Left lung (tissue), 10 donors: ENCODE results near the gene ARSG. TPM values are rescaled to one million over a fixed set of nuclear protein-coding genes. Genes with fewer than 3 reads are reported as not detected.
"Not testable (repeated sequence)": the region's sequence is repeated elsewhere in the genome, so short reads cannot be mapped to it uniquely, and the experiment has no call there.

Experiments
- ATAC-seq: fragments of 200-7000 bp; cut with Tn5 transposase; one replicate; pipeline ENCODE4 v1.9.1; 2020; ENCODE audit warnings: moderate library complexity
- DNase-seq, 4 donors: peaks; one replicate each; pipeline ENCODE4 v3.0.0-alpha.2; 2013 to 2020
- H3K27ac ChIP-seq, 2 donors: fragments of 200-600 bp; sonication (generic) in 1 of 2; one replicate each; pipeline versions ENCODE4 v1.5.0 to v1.8.0; 2020 to 2021
- H3K27me3 ChIP-seq, 2 donors: fragments of 200-600 bp; sonication (generic) in 1 of 2; one replicate each; pipeline versions ENCODE4 v1.5.0 to v1.8.0; 2020 to 2021
- H3K36me3 ChIP-seq, 2 donors: fragments of 200-600 bp; sonication (generic) in 1 of 2; one replicate each; pipeline versions ENCODE4 v1.5.0 to v1.8.0; 2020 to 2021
- H3K4me1 ChIP-seq, 2 donors: fragments of 200-600 bp; one replicate each; pipeline ENCODE4 v1.8.0; 2021
- H3K4me3 ChIP-seq, 2 donors: fragments of 200-600 bp; sonication (generic) in 1 of 2; one replicate each; pipeline versions ENCODE4 v1.5.0 to v1.8.0; 2020 to 2021; ENCODE audit warnings: mild to moderate bottlenecking in 1 of 2
- H3K9me3 ChIP-seq, 2 donors: fragments of 200-600 bp; sonication (generic) in 1 of 2; one replicate each; pipeline versions ENCODE4 v1.5.0 to v1.8.0; 2020 to 2021
- CTCF ChIP-seq, 2 donors: fragments of 200-600 bp; sonication (generic) in 1 of 2; IDR thresholded peaks; one replicate each; pipeline versions ENCODE4 v1.5.0 to v1.8.0; 2021; ENCODE audit warnings: antibody characterized with exemption in 2 of 2
- intact Hi-C, 2 donors: fragments of 100-400 bp; cut with DNase I; formaldehyde crosslinking; loops; one replicate each; pipeline versions ENCODE4 v1.11.2 to v1.14.2; 2022
- polyA plus RNA-seq, 6 donors: library from polyadenylated mRNA; unstranded; fragments of 120-200 nt; gene quantifications; one replicate each; pipeline ENCODE4 v1.2.1, GENCODE V29; 2013; ENCODE audit not compliant: insufficient read length in 6 of 6
- total RNA-seq, 2 donors: library from RNA; stranded (reverse); fragmentation: NEBNext Ultra II Directional; extraction: Animal tissue kit (Norgen Biotek cat#: 25700); gene quantifications; one replicate each; pipeline ENCODE4 v1.2.1, GENCODE V29; 2021
- donor health status: DM: no; HTN: yes; CAD: no.
- donor health status: DM: no; HTN: no; CAD: no.

The ARSG gene
- total and polyA plus RNA-seq, 8 donors: 3.4 to 10.0 (median 4.5) TPM

GRCh38 chr17:68403122-68403521 is 111.8 kb downstream of the ARSG start:
- intact Hi-C loops: loop anchor here in 1 of 2 donors (10.0 kb wide), 1 partner anchor 128 kb away; no protein-coding TSS in a partner anchor
- no peak for ATAC-seq
- no peak overlapping the region for H3K27ac ChIP-seq

GRCh38 chr17:68403837-68404236 is 112.5 kb downstream of the ARSG start:
- H3K36me3 ChIP-seq, DNase-seq, H3K27ac ChIP-seq, H3K27me3 ChIP-seq, H3K4me3 ChIP-seq, ATAC-seq: not testable (repeated sequence)
- H3K9me3 ChIP-seq: peaks cover 0 to 26% of the 10 kb centered on the region in 2 donors
- peaks cover 0 to 13% of the 10 kb centered on the region in 2 donors for H3K4me1 ChIP-seq
- intact Hi-C loops: loop anchor here in 1 of 2 donors (10.0 kb wide), 1 partner anchor 129 kb away; no protein-coding TSS in a partner anchor

More at GRCh38 chr17:68403122-68403521, 111.8 kb downstream of the ARSG start:
- no peak for TF ChIP-seq CTCF (IDR thresholded peaks at IDR 0.05)
- Histone ChIP-seq H3K36me3 (no peaks in the 10 kb centered on the region), H3K4me3 (no peak overlapping the region), H3K9me3 (peaks cover 0 to 26% of the 10 kb centered on the region in 2 donors), H3K4me1 (peaks cover 0 to 18% of the 10 kb centered on the region in 2 donors), H3K27me3 (no peaks in the 10 kb centered on the region)
- DNase-seq: no peak

- not testable (repeated sequence) for ATAC-seq, H3K4me3 ChIP-seq, H3K27me3 ChIP-seq, H3K36me3 ChIP-seq, H3K4me1 ChIP-seq, DNase-seq, H3K27ac ChIP-seq
- H3K9me3 ChIP-seq: peaks cover 0 to 28% of the 10 kb centered on the region in 2 donors
- intact Hi-C loops: loop anchor here in 1 of 2 donors (10.0 kb wide), 1 partner anchor 133 kb away; no protein-coding TSS in a partner anchor
Measured at GRCh38 chr17:68407656-68408055, 116.4 kb downstream of the ARSG start.

GRCh38 chr17:68413597-68414560 is 122.6 kb downstream of the ARSG start:
- H3K4me1 ChIP-seq, H3K27me3 ChIP-seq, DNase-seq, H3K9me3 ChIP-seq, H3K36me3 ChIP-seq, intact Hi-C loops: not testable (repeated sequence)
- H3K4me3 ChIP-seq: peak overlapping the region; percentile 32 to 44
- H3K27ac ChIP-seq: peak overlapping the region in 1 of 2 donors; percentile 45
- ATAC-seq: peak; percentile 65

- H3K27ac ChIP-seq, H3K9me3 ChIP-seq, H3K36me3 ChIP-seq, ATAC-seq, H3K27me3 ChIP-seq, H3K4me1 ChIP-seq, DNase-seq, intact Hi-C loops, H3K4me3 ChIP-seq: not testable (repeated sequence)
Measured at GRCh38 chr17:68414901-68415300, 123.6 kb downstream of the ARSG start.

GRCh38 chr17:68417317-68417716 is 126.0 kb downstream of the ARSG start:
- TF ChIP-seq CTCF (IDR thresholded peaks at IDR 0.05): no peak

GRCh38 chr17:68418876-68419275 is 127.6 kb downstream of the ARSG start:
- DNase-seq (no peak), ATAC-seq (no peak)
- Histone ChIP-seq H3K4me3 (no peak overlapping the region), H3K36me3 (peaks cover 0 to 48% of the 10 kb centered on the region in 2 donors), H3K27ac (no peak overlapping the region), H3K9me3 (peaks cover 0 to 4% of the 10 kb centered on the region in 2 donors), H3K4me1 (peaks cover 0 to 7% of the 10 kb centered on the region in 2 donors), H3K27me3 (no peaks in the 10 kb centered on the region)
- intact Hi-C loops: no loop called here
- no peak for TF ChIP-seq CTCF (IDR thresholded peaks at IDR 0.05)

More at GRCh38 chr17:68417317-68417716, 126.0 kb downstream of the ARSG start:
- intact Hi-C loops: no loop called here
- DNase-seq (no peak), ATAC-seq (no peak)
- Histone ChIP-seq H3K4me3 (no peak overlapping the region), H3K27ac (no peak overlapping the region), H3K27me3 (no peaks in the 10 kb centered on the region), H3K4me1 (peaks cover 0 to 7% of the 10 kb centered on the region in 2 donors), H3K36me3 (peaks cover 0 to 33% of the 10 kb centered on the region in 2 donors), H3K9me3 (peaks cover 0 to 4% of the 10 kb centered on the region in 2 donors)
